Breast epithelium (tissue), 4 donors: ENCODE data around the gene ECHS1. TPM values are rescaled to one million over a fixed set of nuclear protein-coding genes. Genes with fewer than 3 reads are reported as not detected.
"Not testable (repeated sequence)": the region's sequence is repeated elsewhere in the genome, so short reads cannot be mapped to it uniquely, and the experiment has no call there.

ENCODE experiments used
- DNase-seq, 2 donors: peaks; one replicate each; pipeline ENCODE4 v3.0.0-alpha.2; 2019; ENCODE audit warnings: low spot score in 2 of 2
- H3K27ac ChIP-seq, 2 donors: fragments of 200-600 bp; sonication (generic) in 1 of 2; one replicate each; pipeline ENCODE4 v1.5.1; 2016 to 2019; ENCODE audit warnings: mild to moderate bottlenecking in 1 of 2
- H3K27me3 ChIP-seq, 2 donors: fragments of 200-600 bp; sonication (generic) in 1 of 2; one replicate each; pipeline versions ENCODE4 v1.5.1 to v1.6.0; 2017 to 2019; ENCODE audit warnings: control low read depth in 1 of 2, mild to moderate bottlenecking in 1 of 2
- H3K36me3 ChIP-seq: fragments of 200-600 bp; one replicate; pipeline ENCODE4 v1.5.1; 2019
- H3K4me1 ChIP-seq, 2 donors: fragments of 200-600 bp; sonication (generic); one replicate each; pipeline ENCODE4 v1.5.1; 2016 to 2019; ENCODE audit warnings: control low read depth in 1 of 2
- H3K4me3 ChIP-seq, 3 donors: fragments of 200-600 bp; sonication (generic); 1 replicate in 2 of 3; 2 replicates in 1 of 3; pipeline ENCODE4 v1.5.1; 2016 to 2019; ENCODE audit warnings: mild to moderate bottlenecking in 3 of 3, moderate library complexity in 2 of 3
- H3K9me3 ChIP-seq, 2 donors: fragments of 200-600 bp; sonication (generic) in 1 of 2; one replicate each; pipeline ENCODE4 v1.5.1; 2016 to 2019; ENCODE audit warnings: control low read depth in 1 of 2
- CTCF ChIP-seq, 3 donors: fragments of 450-650 bp; IDR thresholded peaks; one replicate each; pipeline ENCODE4 v1.5.1; 2016 to 2017; ENCODE audit warnings: antibody characterized with exemption in 3 of 3, mild to moderate bottlenecking in 3 of 3, moderate library complexity in 3 of 3
- POLR2A ChIP-seq: fragments of 450-650 bp; IDR thresholded peaks from one replicate; pipeline ENCODE4 v1.6.1; 2016; ENCODE audit warnings: antibody characterized with exemption, mild to moderate bottlenecking, moderate library complexity
- POLR2AphosphoS5 ChIP-seq, 3 donors: sonication (generic); formaldehyde crosslinking; IDR thresholded peaks; one replicate each; pipeline ENCODE4 v1.6.1; 2017; ENCODE audit warnings: antibody characterized with exemption in 3 of 3
- intact Hi-C: fragments of 100-400 bp; cut with DNase I; formaldehyde crosslinking; loops from one replicate; pipeline ENCODE4 v1.15.1; 2023; ENCODE audit warnings: low total_unique reads
- total RNA-seq, 3 donors: library from RNA; depleted of rRNA; stranded (reverse); fragments of >200 nt; gene quantifications; one replicate each; pipeline ENCODE4 v1.1.0, GENCODE V29; 2016

ECHS1 gene
- total RNA-seq, 3 donors from 2014 or later, result 71.8 to 165 (median 84.2) TPM

- H3K4me1 ChIP-seq, result no peaks in the 10 kb centered on the region
- DNase-seq, result no peak
- H3K27ac ChIP-seq, result no peak overlapping the region
- no peak for TF ChIP-seq POLR2AphosphoS5 (IDR thresholded peaks at IDR 0.05)
- TF ChIP-seq POLR2A, result no peak
- TF ChIP-seq CTCF (IDR thresholded peaks at IDR 0.05), result no peak
- H3K27me3 ChIP-seq, result no peaks in the 10 kb centered on the region
- no peaks in the 10 kb centered on the region for H3K36me3 ChIP-seq
- no peaks in the 10 kb centered on the region for H3K9me3 ChIP-seq
- no peak overlapping the region for H3K4me3 ChIP-seq
- intact Hi-C loops, result no loop called here
These were observed 15.2 kb upstream of the ECHS1 start for GRCh38 chr10:133388236-133388972.

- H3K36me3 ChIP-seq, H3K9me3 ChIP-seq, DNase-seq, H3K27me3 ChIP-seq, H3K4me1 ChIP-seq, H3K27ac ChIP-seq, H3K4me3 ChIP-seq, intact Hi-C loops: not testable (repeated sequence)
These were observed 13.8 kb upstream of the ECHS1 start for GRCh38 chr10:133386951-133387350.

- H3K9me3 ChIP-seq, result no peaks in the 10 kb centered on the region
- no peak overlapping the region for H3K4me3 ChIP-seq
- no peaks in the 10 kb centered on the region for H3K4me1 ChIP-seq
- intact Hi-C loops, result no loop called here
- no peaks in the 10 kb centered on the region for H3K27me3 ChIP-seq
- H3K36me3 ChIP-seq, result no peaks in the 10 kb centered on the region
- TF ChIP-seq POLR2AphosphoS5 (IDR thresholded peaks at IDR 0.05) (no peak), POLR2A (no peak), CTCF (IDR thresholded peaks at IDR 0.05) (no peak)
- DNase-seq, result no peak
- H3K27ac ChIP-seq, result no peak overlapping the region
These were observed 12.1 kb upstream of the ECHS1 start for GRCh38 chr10:133385214-133385613.

- H3K36me3 ChIP-seq, result no peaks in the 10 kb centered on the region
- H3K9me3 ChIP-seq, result no peaks in the 10 kb centered on the region
- H3K27ac ChIP-seq, result no peak overlapping the region
- no peaks in the 10 kb centered on the region for H3K4me1 ChIP-seq
- DNase-seq, result no peak
- no peaks in the 10 kb centered on the region for H3K27me3 ChIP-seq
- TF ChIP-seq POLR2AphosphoS5 (IDR thresholded peaks at IDR 0.05) (no peak), CTCF (IDR thresholded peaks at IDR 0.05) (no peak), POLR2A (no peak)
- intact Hi-C loops, result no loop called here
- H3K4me3 ChIP-seq, result no peak overlapping the region
These were observed 10.9 kb upstream of the ECHS1 start for GRCh38 chr10:133384071-133384470.

GRCh38 chr10:133383551-133383950, 10.4 kb upstream of the ECHS1 start:
- no peak overlapping the region for H3K27ac ChIP-seq
- H3K9me3 ChIP-seq, result no peaks in the 10 kb centered on the region
- DNase-seq, result no peak
- intact Hi-C loops, result no loop called here
- H3K4me3 ChIP-seq, result no peak overlapping the region
- H3K27me3 ChIP-seq, result no peaks in the 10 kb centered on the region
- no peaks in the 10 kb centered on the region for H3K4me1 ChIP-seq
- no peaks in the 10 kb centered on the region for H3K36me3 ChIP-seq
- TF ChIP-seq POLR2A, result no peak
- no peak for TF ChIP-seq POLR2AphosphoS5 (IDR thresholded peaks at IDR 0.05)
- TF ChIP-seq CTCF (IDR thresholded peaks at IDR 0.05), result no peak

- no peaks in the 10 kb centered on the region for H3K27me3 ChIP-seq
- H3K4me1 ChIP-seq, result no peaks in the 10 kb centered on the region
- intact Hi-C loops, result no loop called here
- no peaks in the 10 kb centered on the region for H3K36me3 ChIP-seq
- TF ChIP-seq POLR2AphosphoS5 (IDR thresholded peaks at IDR 0.05), result no peak
- TF ChIP-seq CTCF (IDR thresholded peaks at IDR 0.05), result no peak
- no peak for TF ChIP-seq POLR2A
- H3K27ac ChIP-seq, result no peak overlapping the region
- no peaks in the 10 kb centered on the region for H3K9me3 ChIP-seq
- DNase-seq, result no peak
- no peak overlapping the region for H3K4me3 ChIP-seq
These were observed 7.9 kb upstream of the ECHS1 start for GRCh38 chr10:133381036-133381435.
